Measurements from ENCODE around the gene CADM1.

CADM1 gene

DNA sequence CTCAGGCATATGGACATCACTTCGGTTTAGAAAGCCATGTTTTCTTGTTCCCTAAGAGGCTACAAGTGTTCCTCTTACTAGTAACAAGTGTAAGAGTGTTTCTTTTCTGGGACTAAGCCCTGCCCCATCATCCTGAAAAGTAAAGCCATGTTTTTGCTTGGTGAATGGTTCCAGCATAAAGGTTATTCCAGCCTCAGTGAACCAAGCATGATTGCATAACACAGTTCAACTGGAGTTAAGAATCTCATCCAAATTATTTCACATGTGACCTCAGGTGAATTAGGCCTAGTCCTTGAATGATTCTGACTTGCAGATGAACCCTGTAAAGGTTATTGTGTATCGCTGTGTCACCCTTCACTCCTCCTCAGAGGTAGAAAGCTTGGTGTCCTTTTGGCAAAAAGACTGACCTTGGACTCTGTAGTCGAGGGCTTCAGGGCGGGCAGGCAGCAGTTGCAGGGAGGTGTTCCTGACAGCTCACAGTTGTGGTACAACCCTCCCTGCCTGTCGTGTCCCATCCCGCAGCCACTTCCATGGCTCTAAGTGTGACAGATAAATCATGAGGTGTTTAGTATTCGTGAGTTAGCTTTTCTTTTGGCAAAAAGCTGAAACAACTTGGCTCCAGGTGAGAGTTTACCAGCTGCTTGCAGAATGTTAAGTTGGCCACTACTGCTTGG is 321.8 kb downstream of the CADM1 start:
- DNase-seq (ENCODE audit: low spot score), result no peak

GRCh38 chr11:115181538-115181937 is 322.7 kb downstream of the CADM1 start:
- DNase-seq (ENCODE audit: low spot score), result no peak

GRCh38 chr11:115180272-115180671 is 323.9 kb downstream of the CADM1 start:
- no peak for DNase-seq (ENCODE audit: low spot score)

DNA sequence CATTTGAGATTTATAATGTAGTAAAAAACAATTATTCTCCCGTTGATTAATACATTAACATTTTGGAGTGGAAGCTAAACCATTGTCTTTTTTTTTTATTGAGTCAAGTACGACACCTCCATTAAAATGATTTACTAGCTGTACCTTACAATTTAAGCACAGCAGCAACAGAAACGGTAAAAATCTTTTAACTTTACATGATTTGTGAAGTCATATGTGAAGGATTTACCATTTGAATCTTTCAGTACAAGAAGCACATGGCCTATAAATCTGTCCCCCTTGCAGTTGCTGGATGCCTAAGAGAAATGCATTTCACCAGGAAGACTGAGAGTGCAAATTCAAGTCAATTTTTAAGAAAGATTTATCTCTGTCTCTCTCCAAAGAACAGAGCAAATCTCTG is 324.6 kb downstream of the CADM1 start:
- no peak for DNase-seq (ENCODE audit: low spot score)

DNA sequence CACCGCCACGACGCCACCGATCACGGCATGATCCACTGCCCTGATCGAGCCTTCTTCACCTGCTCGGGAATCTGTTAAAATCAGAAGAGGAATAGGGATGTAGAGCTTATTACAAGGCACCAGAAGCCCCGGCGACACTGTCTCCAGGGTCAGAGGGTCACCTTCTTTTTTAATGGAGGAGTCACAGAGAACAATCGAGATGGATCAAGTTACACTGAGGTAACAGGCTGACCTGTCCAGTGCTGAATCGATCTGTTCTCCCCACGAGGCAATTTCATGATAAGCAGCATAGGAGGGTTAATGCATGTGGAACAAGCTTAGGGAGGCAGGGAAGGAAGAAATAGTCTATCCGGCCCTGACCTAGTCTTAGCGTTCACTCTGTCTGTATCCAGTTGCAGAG is 325.5 kb downstream of the CADM1 start:
- no peak for DNase-seq (ENCODE audit: low spot score)

DNA sequence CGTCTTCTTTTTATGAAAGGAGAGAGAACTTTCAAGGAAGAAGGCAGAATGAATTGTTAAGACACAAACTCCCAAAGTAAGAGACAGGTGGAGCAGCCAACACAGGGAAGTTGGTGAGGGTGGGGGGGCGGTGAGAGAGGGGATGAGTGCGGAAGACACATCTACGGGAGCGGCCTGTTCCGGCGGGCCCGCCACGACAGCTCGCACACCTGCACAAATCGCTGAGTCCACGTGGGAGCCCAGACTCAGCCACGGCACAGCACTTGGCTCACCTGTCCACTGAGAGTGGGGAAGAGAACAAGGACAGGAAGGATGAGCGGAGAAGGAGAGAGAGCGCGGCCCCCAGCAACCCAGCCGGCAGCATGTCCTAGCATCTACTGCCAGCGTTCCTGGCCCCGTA is 331.1 kb downstream of the CADM1 start:
- no peak for DNase-seq (ENCODE audit: low spot score)

- DNase-seq (ENCODE audit: low spot score), result peak; percentile 50
These were observed 333.9 kb downstream of the CADM1 start for GRCh38 chr11:115170133-115170815.

GRCh38 chr11:115169251-115169650 is 335.0 kb downstream of the CADM1 start:
- no peak for DNase-seq (ENCODE audit: low spot score)

DNA sequence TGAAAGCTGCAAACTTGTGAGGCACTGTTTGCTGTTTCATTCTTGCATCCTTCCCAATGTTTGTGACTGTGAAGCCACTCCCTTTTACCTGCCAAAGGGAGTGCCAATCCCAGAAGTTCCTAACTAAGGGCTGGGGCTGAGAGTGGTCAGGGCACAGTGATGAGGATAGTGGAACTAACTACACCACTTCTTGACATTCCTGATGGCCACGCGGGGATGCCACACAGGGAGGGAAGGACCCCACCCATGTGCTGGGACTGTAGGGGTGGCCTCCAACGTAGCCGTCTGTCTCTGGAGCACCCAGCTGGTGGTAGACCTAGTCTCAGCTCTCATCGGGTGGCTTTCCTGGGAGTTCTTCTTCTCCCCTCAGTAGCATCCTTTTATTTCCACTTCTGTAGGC is 335.5 kb downstream of the CADM1 start:
- DNase-seq (ENCODE audit: low spot score), result no peak

- DNase-seq (ENCODE audit: low spot score), result no peak
These were observed 336.0 kb downstream of the CADM1 start for GRCh38 chr11:115168229-115168671.

DNA sequence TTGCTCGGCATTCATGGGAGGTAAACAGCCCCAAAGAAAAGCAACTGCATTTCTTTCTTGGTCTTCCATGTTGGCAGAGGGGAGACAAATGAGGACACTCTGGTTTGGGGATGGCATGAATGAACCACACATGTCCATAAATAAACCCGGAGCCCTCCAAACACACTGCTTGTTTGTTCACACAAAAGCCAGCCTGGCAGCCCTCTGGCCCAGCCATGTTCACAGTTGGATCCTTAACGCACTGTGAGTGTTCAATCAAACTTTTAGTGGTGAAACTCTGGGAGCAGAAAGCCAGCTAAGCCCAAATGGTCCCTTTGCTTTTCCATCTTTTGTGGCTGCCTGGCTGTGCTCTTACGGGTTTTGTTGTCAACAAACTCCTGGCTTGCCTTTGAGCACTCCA is 336.8 kb downstream of the CADM1 start:
- no peak for DNase-seq (ENCODE audit: low spot score)

- no peak for DNase-seq (ENCODE audit: low spot score)
These were observed 337.4 kb downstream of the CADM1 start for GRCh38 chr11:115166820-115167219.

DNA sequence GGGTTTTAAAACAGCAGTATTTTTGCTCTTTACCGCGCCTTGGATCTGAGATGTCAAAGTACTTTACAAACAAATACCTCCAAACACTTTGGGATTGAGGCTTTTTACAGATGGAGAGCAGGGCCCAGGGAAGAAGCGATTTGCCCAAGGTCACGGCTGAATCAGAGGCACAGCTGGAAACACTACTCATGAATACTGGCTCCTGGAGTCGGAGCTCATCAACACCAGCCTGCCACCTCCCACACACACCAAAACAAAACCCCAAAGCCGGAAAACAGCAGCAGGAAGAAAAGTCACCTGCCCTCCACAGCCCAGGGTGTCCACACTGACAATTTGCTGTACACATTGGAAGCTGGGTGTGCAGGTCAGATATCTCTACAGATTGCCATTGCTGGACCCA is 339.4 kb downstream of the CADM1 start:
- no peak for DNase-seq (ENCODE audit: low spot score)

GRCh38 chr11:115162919-115163318 is 341.3 kb downstream of the CADM1 start:
- no peak for DNase-seq (ENCODE audit: low spot score)

GRCh38 chr11:115161876-115162275 is 342.3 kb downstream of the CADM1 start:
- DNase-seq (ENCODE audit: low spot score), result no peak

DNA sequence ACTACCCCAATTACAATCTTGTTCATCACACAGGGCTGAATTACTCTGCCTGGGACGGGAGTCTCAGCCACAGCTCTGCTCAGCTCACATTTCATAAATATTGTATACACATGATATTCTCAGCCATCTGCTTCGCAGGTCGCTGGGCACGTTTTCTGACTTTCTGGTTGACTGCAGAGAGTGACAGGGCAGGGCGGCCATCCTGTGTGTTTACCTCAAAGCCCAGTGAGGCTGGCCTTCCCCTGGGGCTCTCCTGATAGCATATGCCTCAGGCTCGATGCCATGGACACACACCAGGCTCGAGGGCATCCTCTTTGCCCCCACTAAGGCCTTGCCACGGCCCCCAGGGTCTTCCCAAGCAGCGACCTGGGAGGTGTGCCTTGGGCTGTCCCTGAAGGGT is 345.0 kb downstream of the CADM1 start:
- DNase-seq (ENCODE audit: low spot score), result no peak

- no peak for DNase-seq (ENCODE audit: low spot score)
These were observed 346.2 kb downstream of the CADM1 start for GRCh38 chr11:115158053-115158452.

GRCh38 chr11:115157247-115157646 is 347.0 kb downstream of the CADM1 start:
- DNase-seq (ENCODE audit: low spot score), result no peak

GRCh38 chr11:115155978-115156377 is 348.2 kb downstream of the CADM1 start:
- DNase-seq (ENCODE audit: low spot score), result no peak

DNA sequence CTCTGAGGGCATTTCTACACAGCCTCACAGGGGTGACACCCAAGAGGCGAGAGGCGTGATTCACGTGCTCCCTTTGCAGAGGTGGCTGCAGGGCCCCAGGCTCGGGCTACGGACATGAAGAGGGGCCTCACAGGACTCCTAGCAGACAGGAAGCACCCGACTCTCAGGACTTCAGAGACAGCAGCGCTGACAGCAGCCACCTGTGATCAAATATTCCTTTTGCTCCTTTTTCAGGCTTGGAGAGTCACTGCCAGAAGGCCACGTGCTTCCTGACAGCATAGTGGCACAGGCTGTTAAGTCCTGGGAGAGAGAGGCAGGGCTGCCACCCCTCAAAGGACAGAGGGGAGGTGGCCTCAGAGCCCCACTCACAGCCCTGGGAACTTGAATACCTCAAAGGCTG is 348.9 kb downstream of the CADM1 start:
- no peak for DNase-seq (ENCODE audit: low spot score)

DNA sequence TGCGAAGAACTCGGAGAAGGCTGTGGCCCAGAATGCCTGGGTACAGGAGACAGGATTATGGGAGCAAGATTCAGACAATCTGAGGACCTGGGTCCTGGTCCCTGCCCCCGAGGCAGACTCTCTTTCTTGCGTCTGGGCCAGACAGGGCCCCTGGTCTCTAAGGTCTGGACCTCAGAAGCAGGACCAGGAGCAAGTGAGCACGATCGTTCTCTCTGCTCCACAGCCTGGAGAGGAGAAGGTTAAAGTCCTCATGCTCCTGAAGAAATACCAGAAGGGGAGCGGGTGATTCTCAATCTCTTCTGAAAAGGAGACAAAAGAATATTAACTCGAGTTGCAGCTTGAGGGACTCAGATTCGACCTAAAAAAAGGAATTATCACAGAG is 349.9 kb downstream of the CADM1 start:
- DNase-seq (ENCODE audit: low spot score), result no peak

- DNase-seq (ENCODE audit: low spot score), result no peak
These were observed 350.4 kb downstream of the CADM1 start for GRCh38 chr11:115153731-115154354.

- DNase-seq (ENCODE audit: low spot score), result peak; percentile 33
These were observed 351.1 kb downstream of the CADM1 start for GRCh38 chr11:115153135-115153534.

DNA sequence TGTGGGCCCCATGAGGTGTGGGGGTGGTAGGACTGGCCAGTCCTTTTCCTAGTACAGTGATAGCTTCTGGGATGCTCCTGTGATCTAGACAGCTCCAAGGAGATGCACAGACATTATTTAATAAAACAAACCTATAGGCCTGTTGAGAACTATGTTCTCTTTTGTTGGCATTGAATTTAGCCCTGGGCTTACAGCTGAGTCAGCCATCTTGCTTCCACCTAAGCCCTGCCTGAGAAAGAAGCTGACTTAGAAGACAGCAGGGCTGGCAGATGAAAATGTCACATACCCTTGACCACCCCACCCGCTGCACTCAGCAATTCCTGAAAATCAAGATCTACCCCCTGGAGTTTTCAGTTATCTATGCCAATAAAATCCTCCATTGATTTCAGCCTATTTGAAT is 353.2 kb downstream of the CADM1 start:
- no peak for DNase-seq (ENCODE audit: low spot score)

Data from kidney tubule cell (primary cell).